GM23338 (cell line): ENCODE measurements around the gene RGS19. TPM values are rescaled to one million over a fixed set of nuclear protein-coding genes. Genes with fewer than 3 reads are reported as not detected.

Source experiments
- ATAC-seq: fragments of 200-7000 bp; cut with Tn5 transposase; 3 replicates; pipeline ENCODE4 v1.9.1; 2020
- DNase-seq: peaks from one replicate; pipeline ENCODE4 v3.0.0-alpha.2; 2015; ENCODE audit warnings: low spot score
- H2AFZ ChIP-seq: fragments of 200-600 bp; sonication (generic); 2 replicates; pipeline ENCODE4 v1.8.0; 2016; ENCODE audit warnings: antibody characterized with exemption, mild to moderate bottlenecking, moderate library complexity
- H3F3A ChIP-seq: fragments of 200-600 bp; sonication (generic); replicated peaks from 2 replicates; pipeline ENCODE4 v1.8.0; 2017; ENCODE audit warnings: antibody characterized with exemption, mixed run types, low read depth
- H3K27ac ChIP-seq: fragments of 200-600 bp; sonication (generic); 2 replicates; pipeline ENCODE4 v1.6.1; 2016; ENCODE audit warnings: low read depth
- H3K27me3 ChIP-seq: fragments of 200-600 bp; sonication (generic); 2 replicates; pipeline ENCODE4 v1.8.0; 2016; ENCODE audit warnings: mild to moderate bottlenecking, mixed run types, moderate library complexity; ENCODE audit not compliant: insufficient read depth
- H3K36me3 ChIP-seq: fragments of 200-600 bp; sonication (generic); 2 replicates; pipeline ENCODE4 v1.8.0; 2016; ENCODE audit warnings: mild to moderate bottlenecking; ENCODE audit not compliant: insufficient read depth
- H3K4me1 ChIP-seq: fragments of 200-600 bp; sonication (generic); 2 replicates; pipeline ENCODE4 v1.8.0; 2016; ENCODE audit warnings: mild to moderate bottlenecking, moderate library complexity; ENCODE audit not compliant: insufficient read depth
- H3K4me2 ChIP-seq: fragments of 200-600 bp; sonication (generic); 2 replicates; pipeline ENCODE4 v1.7.1; 2017; ENCODE audit warnings: mixed run types
- H3K4me3 ChIP-seq: fragments of 200-600 bp; sonication (generic); 2 replicates; pipeline ENCODE4 v1.6.1; 2016; ENCODE audit warnings: mixed run types
- H3K79me2 ChIP-seq: fragments of 200-600 bp; sonication (generic); replicated peaks from 2 replicates; pipeline ENCODE4 v1.8.0; 2017; ENCODE audit warnings: mild to moderate bottlenecking; ENCODE audit not compliant: insufficient read depth
- H3K9me2 ChIP-seq: fragments of 200-600 bp; sonication (generic); 2 replicates; pipeline ENCODE4 v1.8.0; 2017; ENCODE audit not compliant: insufficient read depth
- H4K20me1 ChIP-seq: fragments of 200-600 bp; sonication (generic); replicated peaks from 2 replicates; pipeline ENCODE4 v1.8.0; 2017; ENCODE audit warnings: mild to moderate bottlenecking; ENCODE audit not compliant: insufficient read depth
- H3K27ac Mint-ChIP-seq: 2 replicates; pipeline ENCODE4 v1.8.0; 2020; ENCODE audit warnings: inconsistent platforms, mild to moderate bottlenecking, moderate library complexity, mixed read lengths
- H3K27me3 Mint-ChIP-seq: 3 replicates; pipeline ENCODE4 v1.8.0; 2022; ENCODE audit warnings: low read depth, mild to moderate bottlenecking, moderate library complexity, mixed read lengths, inconsistent platforms; ENCODE audit not compliant: insufficient read depth, poor library complexity
- H3K36me3 Mint-ChIP-seq: 3 replicates; pipeline ENCODE4 v1.8.0; 2021; ENCODE audit warnings: low read depth, mild to moderate bottlenecking, inconsistent platforms, moderate library complexity, mixed read lengths
- H3K4me1 Mint-ChIP-seq: 3 replicates; pipeline ENCODE4 v1.8.0; 2020; ENCODE audit warnings: mild to moderate bottlenecking, inconsistent platforms, mixed read lengths
- H3K4me3 Mint-ChIP-seq: 3 replicates; pipeline ENCODE4 v1.8.0; 2021; ENCODE audit warnings: moderate library complexity, mild to moderate bottlenecking, inconsistent platforms, mixed read lengths
- H3K9me3 Mint-ChIP-seq: 3 replicates; pipeline ENCODE4 v1.8.0; 2020; ENCODE audit warnings: moderate library complexity, mild to moderate bottlenecking, inconsistent platforms, mixed read lengths
- CREB1 ChIP-seq: fragments of 250-450 bp; sonication (Bioruptor Pico); IDR thresholded peaks from 2 replicates; pipeline ENCODE4 v1.5.0; 2020; ENCODE audit warnings: low read depth, mild to moderate bottlenecking, moderate library complexity
- EZH2 ChIP-seq: fragments of 200-600 bp; sonication (generic); IDR thresholded peaks from one replicate; pipeline ENCODE4 v1.8.0; 2017; ENCODE audit warnings: antibody characterized with exemption, mild to moderate bottlenecking, low read depth; ENCODE audit not compliant: unreplicated experiment
- JUNB ChIP-seq: IDR thresholded peaks from one replicate; pipeline ENCODE4 v1.6.1; 2016; ENCODE audit warnings: antibody characterized with exemption; ENCODE audit not compliant: unreplicated experiment
- NANOG ChIP-seq: IDR thresholded peaks from 2 replicates; pipeline ENCODE4 v1.6.1; 2016; ENCODE audit warnings: antibody characterized with exemption, borderline replicate concordance
- POLR2AphosphoS5 ChIP-seq: IDR thresholded peaks from 2 replicates; pipeline ENCODE4 v1.6.1; 2016; ENCODE audit warnings: antibody characterized with exemption, low read depth
- STAT1 ChIP-seq: IDR thresholded peaks from one replicate; pipeline ENCODE4 v1.6.1; 2016; ENCODE audit warnings: antibody characterized with exemption; ENCODE audit not compliant: unreplicated experiment
- ZNF114 ChIP-seq: fragments of 250-450 bp; sonication (Bioruptor Pico); IDR thresholded peaks from 2 replicates; pipeline ENCODE4 v1.5.0; 2020; ENCODE audit warnings: mild to moderate bottlenecking, moderate library complexity
- ZNF331 ChIP-seq: fragments of 250-450 bp; sonication (Bioruptor Pico); IDR thresholded peaks from 2 replicates; pipeline ENCODE4 v1.5.0; 2020; ENCODE audit warnings: low read depth, mild to moderate bottlenecking, moderate library complexity
- polyA plus RNA-seq: library from polyadenylated mRNA; unstranded; fragments of >200 nt; fragmentation: Nextera tagmentation; extraction: Ambion mirVana; gene quantifications from 2 replicates; pipeline ENCODE4 v1.2.1, GENCODE V29; 2016
- total RNA-seq: library from RNA; depleted of rRNA; stranded (reverse); fragments of >200 nt; shearing (Covaris generic); gene quantifications from 2 replicates; pipeline ENCODE4 v1.2.3, GENCODE V29; 2014
- TF ChIP-seq, protein P1 (sequence below), 2 experiments: fragments of 200-600 bp in 1 of 2; sonication (generic) in 1 of 2; conservative IDR thresholded peaks; 2 replicates each; pipeline versions ENCODE4 v1.5.1 to v1.6.1; 2016 to 2017; ENCODE audit warnings: antibody characterized with exemption in 2 of 2, low read depth in 2 of 2, mild to moderate bottlenecking in 2 of 2, moderate library complexity in 1 of 2
- TF ChIP-seq, protein P2 (sequence below): fragments of 250-450 bp; sonication (Bioruptor Pico); IDR thresholded peaks from 2 replicates; pipeline ENCODE4 v1.5.0; 2020; ENCODE audit warnings: mild to moderate bottlenecking, moderate library complexity
- TF ChIP-seq, protein P3 (sequence below): IDR thresholded peaks from one replicate; pipeline ENCODE4 v1.6.1; 2018; ENCODE audit warnings: antibody characterized with exemption; ENCODE audit not compliant: unreplicated experiment

Gene RGS19
- total and polyA plus RNA-seq, 2 experiments from 2014 or later: 13.1 to 19.7 TPM

DNA sequence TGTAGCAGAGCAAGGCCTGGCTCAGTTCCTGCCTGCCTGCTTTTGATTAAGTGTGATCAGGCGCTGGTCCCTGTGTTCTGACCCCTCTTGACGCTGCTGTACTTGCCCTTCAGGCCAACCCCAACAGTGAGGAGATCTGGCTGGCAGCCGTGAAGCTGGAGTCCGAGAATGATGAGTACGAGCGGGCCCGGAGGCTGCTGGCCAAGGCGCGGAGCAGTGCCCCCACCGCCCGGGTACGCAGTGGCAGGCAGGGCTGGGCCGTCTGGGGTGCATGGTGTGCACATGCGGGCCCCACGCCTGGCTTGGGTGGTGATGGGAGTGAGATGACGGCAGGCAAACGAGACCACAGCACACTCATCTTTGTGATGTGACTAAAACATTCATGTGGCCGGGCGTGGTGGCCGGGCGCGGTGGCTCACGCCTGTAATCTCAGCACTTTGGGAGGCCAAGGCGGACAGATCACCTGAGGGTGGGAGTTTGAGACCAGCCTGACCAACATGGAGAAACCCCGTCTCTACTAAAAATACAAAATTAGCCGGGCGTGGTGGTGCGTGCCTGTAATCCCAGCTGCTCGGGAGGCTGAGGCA lies 53.4 kb downstream of the RGS19 start:
- Histone ChIP-seq H3K27me3 (no peaks in the 10 kb centered on the region), H4K20me1 (no peaks in the 10 kb centered on the region), H3K4me2 (no peak overlapping the region), H3K4me1 (no peaks in the 10 kb centered on the region), H3K79me2 (no peaks in the 10 kb centered on the region), H2AFZ (no peak overlapping the region), H3K9me2 (no peaks in the 10 kb centered on the region), H3K4me3 (no peak overlapping the region), H3K36me3 (peaks cover 5% of the 10 kb centered on the region; the same call in 1 of the 2 replicates), H3K27ac (no peak overlapping the region), H3F3A (0 out of 2 replicates have a peak, but pooled peaks cover 4% of the 10 kb centered on the region)
- DNase-seq (no peak), ATAC-seq (no peak)
- no peaks in the 10 kb centered on the region; the same call in 2 of the 3 replicates for H3K4me1 Mint-ChIP-seq
- H3K4me3 Mint-ChIP-seq: no peak overlapping the region
- peaks cover 8% of the 10 kb centered on the region for H3K27me3 Mint-ChIP-seq
- no peaks in the 10 kb centered on the region for H3K9me3 Mint-ChIP-seq
- peaks cover 84% of the 10 kb centered on the region for H3K36me3 Mint-ChIP-seq
- TF ChIP-seq, protein P1, sequence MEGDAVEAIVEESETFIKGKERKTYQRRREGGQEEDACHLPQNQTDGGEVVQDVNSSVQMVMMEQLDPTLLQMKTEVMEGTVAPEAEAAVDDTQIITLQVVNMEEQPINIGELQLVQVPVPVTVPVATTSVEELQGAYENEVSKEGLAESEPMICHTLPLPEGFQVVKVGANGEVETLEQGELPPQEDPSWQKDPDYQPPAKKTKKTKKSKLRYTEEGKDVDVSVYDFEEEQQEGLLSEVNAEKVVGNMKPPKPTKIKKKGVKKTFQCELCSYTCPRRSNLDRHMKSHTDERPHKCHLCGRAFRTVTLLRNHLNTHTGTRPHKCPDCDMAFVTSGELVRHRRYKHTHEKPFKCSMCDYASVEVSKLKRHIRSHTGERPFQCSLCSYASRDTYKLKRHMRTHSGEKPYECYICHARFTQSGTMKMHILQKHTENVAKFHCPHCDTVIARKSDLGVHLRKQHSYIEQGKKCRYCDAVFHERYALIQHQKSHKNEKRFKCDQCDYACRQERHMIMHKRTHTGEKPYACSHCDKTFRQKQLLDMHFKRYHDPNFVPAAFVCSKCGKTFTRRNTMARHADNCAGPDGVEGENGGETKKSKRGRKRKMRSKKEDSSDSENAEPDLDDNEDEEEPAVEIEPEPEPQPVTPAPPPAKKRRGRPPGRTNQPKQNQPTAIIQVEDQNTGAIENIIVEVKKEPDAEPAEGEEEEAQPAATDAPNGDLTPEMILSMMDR (conservative IDR thresholded peaks at IDR 0.05; ENCODE audit: low read depth in 2 of 2): no peak
- TF ChIP-seq CREB1 (CRISPR knock-in tag) (no peak), JUNB (no peak), ZNF114 (CRISPR knock-in tag) (no peak), POLR2AphosphoS5 (no peak), STAT1 (no peak), EZH2 (no peak), ZNF331 (CRISPR knock-in tag) (no peak), NANOG (no peak)
- TF ChIP-seq, protein P2, sequence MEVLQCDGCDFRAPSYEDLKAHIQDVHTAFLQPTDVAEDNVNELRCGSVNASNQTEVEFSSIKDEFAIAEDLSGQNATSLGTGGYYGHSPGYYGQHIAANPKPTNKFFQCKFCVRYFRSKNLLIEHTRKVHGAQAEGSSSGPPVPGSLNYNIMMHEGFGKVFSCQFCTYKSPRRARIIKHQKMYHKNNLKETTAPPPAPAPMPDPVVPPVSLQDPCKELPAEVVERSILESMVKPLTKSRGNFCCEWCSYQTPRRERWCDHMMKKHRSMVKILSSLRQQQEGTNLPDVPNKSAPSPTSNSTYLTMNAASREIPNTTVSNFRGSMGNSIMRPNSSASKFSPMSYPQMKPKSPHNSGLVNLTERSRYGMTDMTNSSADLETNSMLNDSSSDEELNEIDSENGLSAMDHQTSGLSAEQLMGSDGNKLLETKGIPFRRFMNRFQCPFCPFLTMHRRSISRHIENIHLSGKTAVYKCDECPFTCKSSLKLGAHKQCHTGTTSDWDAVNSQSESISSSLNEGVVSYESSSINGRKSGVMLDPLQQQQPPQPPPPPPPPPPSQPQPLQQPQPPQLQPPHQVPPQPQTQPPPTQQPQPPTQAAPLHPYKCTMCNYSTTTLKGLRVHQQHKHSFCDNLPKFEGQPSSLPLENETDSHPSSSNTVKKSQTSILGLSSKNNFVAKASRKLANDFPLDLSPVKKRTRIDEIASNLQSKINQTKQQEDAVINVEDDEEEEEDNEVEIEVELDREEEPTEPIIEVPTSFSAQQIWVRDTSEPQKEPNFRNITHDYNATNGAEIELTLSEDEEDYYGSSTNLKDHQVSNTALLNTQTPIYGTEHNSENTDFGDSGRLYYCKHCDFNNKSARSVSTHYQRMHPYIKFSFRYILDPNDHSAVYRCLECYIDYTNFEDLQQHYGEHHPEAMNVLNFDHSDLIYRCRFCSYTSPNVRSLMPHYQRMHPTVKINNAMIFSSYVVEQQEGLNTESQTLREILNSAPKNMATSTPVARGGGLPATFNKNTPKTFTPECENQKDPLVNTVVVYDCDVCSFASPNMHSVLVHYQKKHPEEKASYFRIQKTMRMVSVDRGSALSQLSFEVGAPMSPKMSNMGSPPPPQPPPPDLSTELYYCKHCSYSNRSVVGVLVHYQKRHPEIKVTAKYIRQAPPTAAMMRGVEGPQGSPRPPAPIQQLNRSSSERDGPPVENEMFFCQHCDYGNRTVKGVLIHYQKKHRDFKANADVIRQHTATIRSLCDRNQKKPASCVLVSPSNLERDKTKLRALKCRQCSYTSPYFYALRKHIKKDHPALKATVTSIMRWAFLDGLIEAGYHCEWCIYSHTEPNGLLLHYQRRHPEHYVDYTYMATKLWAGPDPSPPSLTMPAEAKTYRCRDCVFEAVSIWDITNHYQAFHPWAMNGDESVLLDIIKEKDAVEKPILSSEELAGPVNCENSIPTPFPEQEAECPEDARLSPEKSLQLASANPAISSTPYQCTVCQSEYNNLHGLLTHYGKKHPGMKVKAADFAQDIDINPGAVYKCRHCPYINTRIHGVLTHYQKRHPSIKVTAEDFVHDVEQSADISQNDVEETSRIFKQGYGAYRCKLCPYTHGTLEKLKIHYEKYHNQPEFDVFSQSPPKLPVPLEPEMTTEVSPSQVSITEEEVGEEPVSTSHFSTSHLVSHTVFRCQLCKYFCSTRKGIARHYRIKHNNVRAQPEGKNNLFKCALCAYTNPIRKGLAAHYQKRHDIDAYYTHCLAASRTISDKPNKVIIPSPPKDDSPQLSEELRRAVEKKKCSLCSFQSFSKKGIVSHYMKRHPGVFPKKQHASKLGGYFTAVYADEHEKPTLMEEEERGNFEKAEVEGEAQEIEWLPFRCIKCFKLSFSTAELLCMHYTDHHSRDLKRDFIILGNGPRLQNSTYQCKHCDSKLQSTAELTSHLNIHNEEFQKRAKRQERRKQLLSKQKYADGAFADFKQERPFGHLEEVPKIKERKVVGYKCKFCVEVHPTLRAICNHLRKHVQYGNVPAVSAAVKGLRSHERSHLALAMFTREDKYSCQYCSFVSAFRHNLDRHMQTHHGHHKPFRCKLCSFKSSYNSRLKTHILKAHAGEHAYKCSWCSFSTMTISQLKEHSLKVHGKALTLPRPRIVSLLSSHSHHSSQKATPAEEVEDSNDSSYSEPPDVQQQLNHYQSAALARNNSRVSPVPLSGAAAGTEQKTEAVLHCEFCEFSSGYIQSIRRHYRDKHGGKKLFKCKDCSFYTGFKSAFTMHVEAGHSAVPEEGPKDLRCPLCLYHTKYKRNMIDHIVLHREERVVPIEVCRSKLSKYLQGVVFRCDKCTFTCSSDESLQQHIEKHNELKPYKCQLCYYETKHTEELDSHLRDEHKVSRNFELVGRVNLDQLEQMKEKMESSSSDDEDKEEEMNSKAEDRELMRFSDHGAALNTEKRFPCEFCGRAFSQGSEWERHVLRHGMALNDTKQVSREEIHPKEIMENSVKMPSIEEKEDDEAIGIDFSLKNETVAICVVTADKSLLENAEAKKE (CRISPR knock-in tag): no peak
- TF ChIP-seq, protein P3, sequence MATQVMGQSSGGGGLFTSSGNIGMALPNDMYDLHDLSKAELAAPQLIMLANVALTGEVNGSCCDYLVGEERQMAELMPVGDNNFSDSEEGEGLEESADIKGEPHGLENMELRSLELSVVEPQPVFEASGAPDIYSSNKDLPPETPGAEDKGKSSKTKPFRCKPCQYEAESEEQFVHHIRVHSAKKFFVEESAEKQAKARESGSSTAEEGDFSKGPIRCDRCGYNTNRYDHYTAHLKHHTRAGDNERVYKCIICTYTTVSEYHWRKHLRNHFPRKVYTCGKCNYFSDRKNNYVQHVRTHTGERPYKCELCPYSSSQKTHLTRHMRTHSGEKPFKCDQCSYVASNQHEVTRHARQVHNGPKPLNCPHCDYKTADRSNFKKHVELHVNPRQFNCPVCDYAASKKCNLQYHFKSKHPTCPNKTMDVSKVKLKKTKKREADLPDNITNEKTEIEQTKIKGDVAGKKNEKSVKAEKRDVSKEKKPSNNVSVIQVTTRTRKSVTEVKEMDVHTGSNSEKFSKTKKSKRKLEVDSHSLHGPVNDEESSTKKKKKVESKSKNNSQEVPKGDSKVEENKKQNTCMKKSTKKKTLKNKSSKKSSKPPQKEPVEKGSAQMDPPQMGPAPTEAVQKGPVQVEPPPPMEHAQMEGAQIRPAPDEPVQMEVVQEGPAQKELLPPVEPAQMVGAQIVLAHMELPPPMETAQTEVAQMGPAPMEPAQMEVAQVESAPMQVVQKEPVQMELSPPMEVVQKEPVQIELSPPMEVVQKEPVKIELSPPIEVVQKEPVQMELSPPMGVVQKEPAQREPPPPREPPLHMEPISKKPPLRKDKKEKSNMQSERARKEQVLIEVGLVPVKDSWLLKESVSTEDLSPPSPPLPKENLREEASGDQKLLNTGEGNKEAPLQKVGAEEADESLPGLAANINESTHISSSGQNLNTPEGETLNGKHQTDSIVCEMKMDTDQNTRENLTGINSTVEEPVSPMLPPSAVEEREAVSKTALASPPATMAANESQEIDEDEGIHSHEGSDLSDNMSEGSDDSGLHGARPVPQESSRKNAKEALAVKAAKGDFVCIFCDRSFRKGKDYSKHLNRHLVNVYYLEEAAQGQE: no peak
- H3K27ac Mint-ChIP-seq: no peak overlapping the region
